Astrocyte (in vitro differentiated cells and primary cell): Measurements from ENCODE around the gene PBX2. TPM values are rescaled to one million over a fixed set of nuclear protein-coding genes. Genes with fewer than 3 reads are reported as not detected.
A peak's percentile ranks its signal among the peaks of the same experiment; 100 is the strongest.

Experiments used
- DNase-seq: peaks from one replicate; pipeline ENCODE4 v3.0.0-alpha.2; 2010; ENCODE audit warnings: low read depth
- FAIRE-seq: peaks from 2 replicates; lab custom pipeline; 2011; peaks lifted over from hg19 to GRCh38; lab: Jason Lieb, UNC
- H2AFZ ChIP-seq: 2 replicates; pipeline ENCODE4 v1.6.0; 2012; ENCODE audit warnings: low read depth, low read length, inconsistent platforms
- H3K27ac ChIP-seq: 2 replicates; pipeline ENCODE4 v1.5.1; 2011; ENCODE audit warnings: low read depth, low read length, inconsistent platforms
- H3K27me3 ChIP-seq: 2 replicates; pipeline ENCODE4 v1.6.0; 2011; ENCODE audit warnings: low read length, inconsistent platforms; ENCODE audit not compliant: insufficient read depth
- H3K36me3 ChIP-seq: 2 replicates; pipeline ENCODE4 v1.5.1; 2011; ENCODE audit warnings: low read length, inconsistent platforms; ENCODE audit not compliant: insufficient read depth
- H3K4me1 ChIP-seq: 2 replicates; pipeline ENCODE4 v1.5.1; 2011; ENCODE audit warnings: low read length, inconsistent platforms; ENCODE audit not compliant: insufficient read depth
- H3K4me2 ChIP-seq: 2 replicates; pipeline ENCODE4 v1.6.0; 2012; ENCODE audit warnings: low read length, inconsistent platforms
- H3K4me3 ChIP-seq: 2 replicates; pipeline ENCODE4 v1.5.1; 2011; ENCODE audit warnings: low read depth, mild to moderate bottlenecking, low read length, inconsistent platforms; ENCODE audit not compliant: insufficient read depth
- H3K79me2 ChIP-seq: 2 replicates; pipeline ENCODE4 v1.6.0; 2012; ENCODE audit warnings: mild to moderate bottlenecking, low read length, inconsistent platforms; ENCODE audit not compliant: insufficient read depth
- H3K9ac ChIP-seq: 2 replicates; pipeline ENCODE4 v1.6.0; 2012; ENCODE audit warnings: mild to moderate bottlenecking, low read length, inconsistent platforms
- H3K9me3 ChIP-seq: 2 replicates; pipeline ENCODE4 v1.5.1; 2012; ENCODE audit warnings: low read depth, mild to moderate bottlenecking, low read length, inconsistent platforms; ENCODE audit not compliant: insufficient read depth
- H4K20me1 ChIP-seq: 2 replicates; pipeline ENCODE4 v1.6.0; 2012; ENCODE audit warnings: low read length, inconsistent platforms; ENCODE audit not compliant: insufficient read depth
- H3K27ac Mint-ChIP-seq: one replicate; pipeline ENCODE4 v1.8.0; 2021; ENCODE audit warnings: mild to moderate bottlenecking, mixed read lengths; ENCODE audit not compliant: unreplicated experiment
- H3K27me3 Mint-ChIP-seq: one replicate; pipeline ENCODE4 v1.8.0; 2021; ENCODE audit warnings: low read depth, mixed read lengths; ENCODE audit not compliant: unreplicated experiment
- H3K36me3 Mint-ChIP-seq: one replicate; pipeline ENCODE4 v1.8.0; 2021; ENCODE audit warnings: low read depth, mixed read lengths; ENCODE audit not compliant: unreplicated experiment
- H3K4me1 Mint-ChIP-seq: one replicate; pipeline ENCODE4 v1.8.0; 2021; ENCODE audit warnings: low read depth, mixed read lengths; ENCODE audit not compliant: unreplicated experiment
- H3K4me3 Mint-ChIP-seq: one replicate; pipeline ENCODE4 v1.8.0; 2021; ENCODE audit warnings: mild to moderate bottlenecking, moderate library complexity, mixed read lengths; ENCODE audit not compliant: unreplicated experiment
- H3K9me3 Mint-ChIP-seq: one replicate; pipeline ENCODE4 v1.8.0; 2021; ENCODE audit warnings: mild to moderate bottlenecking, mixed read lengths; ENCODE audit not compliant: unreplicated experiment
- CTCF ChIP-seq: IDR thresholded peaks from 2 replicates; pipeline ENCODE4 v1.5.1; 2011; ENCODE audit warnings: low read depth, mild to moderate bottlenecking, inconsistent platforms, low read length, moderate library complexity; ENCODE audit not compliant: insufficient read depth
- EZH2 ChIP-seq: IDR thresholded peaks from 2 replicates; pipeline ENCODE4 v1.6.1; 2012; ENCODE audit warnings: mild to moderate bottlenecking, low read length, inconsistent platforms; ENCODE audit not compliant: insufficient read depth
- total RNA-seq: library from RNA; stranded (reverse); gene quantifications from 2 replicates; pipeline ENCODE4 v1.2.1, GENCODE V29; 2021

The PBX2 gene
- total RNA-seq, 1 donor from 2014 or later = 80.7 TPM

- Mint-ChIP-seq H3K27ac (no peak overlapping the region), H3K36me3 (peaks cover 33% of the 10 kb centered on the region), H3K9me3 (peaks cover 2% of the 10 kb centered on the region), H3K4me3 (peak overlapping the region; percentile 64), H3K27me3 (no peaks in the 10 kb centered on the region), H3K4me1 (peaks cover 26% of the 10 kb centered on the region)
- no peak for TF ChIP-seq EZH2
- no peak for TF ChIP-seq CTCF
- H3K4me3 ChIP-seq = no peak overlapping the region
- H2AFZ ChIP-seq = no peak overlapping the region
- H3K4me2 ChIP-seq = no peak overlapping the region
- H3K27me3 ChIP-seq = no peaks in the 10 kb centered on the region
- no peak for FAIRE-seq
- H3K4me1 ChIP-seq = peaks cover 13% of the 10 kb centered on the region
- H3K79me2 ChIP-seq = peaks cover 21% of the 10 kb centered on the region
- H3K36me3 ChIP-seq = peaks cover 12% of the 10 kb centered on the region
- no peaks in the 10 kb centered on the region for H3K9me3 ChIP-seq
- no peak overlapping the region for H3K9ac ChIP-seq
- peaks cover 25% of the 10 kb centered on the region for H4K20me1 ChIP-seq
- H3K27ac ChIP-seq = no peak overlapping the region
- DNase-seq = no peak
These were observed 21.0 kb downstream of the PBX2 start for GRCh38 chr6:32168807-32169591.

GRCh38 chr6:32168350-32168749 is 21.7 kb downstream of the PBX2 start:
- Histone ChIP-seq H3K4me1 (peaks cover 13% of the 10 kb centered on the region), H3K4me2 (no peak overlapping the region), H3K36me3 (peaks cover 12% of the 10 kb centered on the region), H3K27me3 (no peaks in the 10 kb centered on the region), H2AFZ (no peak overlapping the region), H3K4me3 (no peak overlapping the region), H3K9ac (no peak overlapping the region), H4K20me1 (peaks cover 18% of the 10 kb centered on the region), H3K27ac (no peak overlapping the region), H3K79me2 (peaks cover 15% of the 10 kb centered on the region), H3K9me3 (no peaks in the 10 kb centered on the region)
- DNase-seq (no peak), FAIRE-seq (no peak)
- Mint-ChIP-seq H3K9me3 (peaks cover 2% of the 10 kb centered on the region), H3K4me1 (peaks cover 21% of the 10 kb centered on the region), H3K27me3 (no peaks in the 10 kb centered on the region), H3K4me3 (peak overlapping the region; percentile 9), H3K36me3 (peaks cover 33% of the 10 kb centered on the region), H3K27ac (no peak overlapping the region)
- TF ChIP-seq EZH2 = no peak
- no peak for TF ChIP-seq CTCF

- Histone ChIP-seq H4K20me1 (peaks cover 16% of the 10 kb centered on the region), H3K4me3 (no peak overlapping the region), H3K36me3 (peaks cover 12% of the 10 kb centered on the region), H2AFZ (no peak overlapping the region), H3K27ac (no peak overlapping the region), H3K79me2 (peaks cover 9% of the 10 kb centered on the region), H3K9ac (no peak overlapping the region), H3K27me3 (no peaks in the 10 kb centered on the region), H3K4me2 (no peak overlapping the region), H3K9me3 (no peaks in the 10 kb centered on the region), H3K4me1 (peaks cover 13% of the 10 kb centered on the region)
- peaks cover 2% of the 10 kb centered on the region for H3K9me3 Mint-ChIP-seq
- no peak for FAIRE-seq
- no peak for TF ChIP-seq CTCF
- no peak for TF ChIP-seq EZH2
- H3K27me3 Mint-ChIP-seq = no peaks in the 10 kb centered on the region
- peaks cover 16% of the 10 kb centered on the region for H3K4me1 Mint-ChIP-seq
- peaks cover 33% of the 10 kb centered on the region for H3K36me3 Mint-ChIP-seq
- no peak for DNase-seq
- peak overlapping the region; percentile 41 for H3K27ac Mint-ChIP-seq
- H3K4me3 Mint-ChIP-seq = peak overlapping the region; percentile 9
These were observed 22.2 kb downstream of the PBX2 start for GRCh38 chr6:32167761-32168262.
